Stimulated activated CD4-positive, alpha-beta T cell treated with anti-CD3 and anti-CD28 coated beads, Interleukin-15, amount 100 ng/mL, for 48 hours (primary cell): Measurements from ENCODE around the gene SCARF1.

Experiments
- DNase-seq, 2 donors: peaks; one replicate each; pipeline ENCODE4 v3.0.0-alpha.2; 2020; ENCODE audit warnings: low read depth in 2 of 2

Gene SCARF1

GRCh38 chr17:1629504-1630310 lies 15.8 kb downstream of the SCARF1 start:
- peak; percentile 68 to 82 for DNase-seq

- peak; percentile 81 for DNase-seq
Observed at GRCh38 chr17:1628856-1629503, 16.6 kb downstream of the SCARF1 start.

GRCh38 chr17:1627982-1628855 lies 17.3 kb downstream of the SCARF1 start, which contains the start of gene SLC43A2:
SLC43A2 (minus strand) TSS chr17:1628834; CDS start chr17:1627874, 960 bp downstream.
- DNase-seq = peak in 1 of 2 donors; percentile 65

GRCh38 chr17:1627182-1627981 lies 18.1 kb downstream of the SCARF1 start:
- no peak for DNase-seq

GRCh38 chr17:1626333-1626732 lies 19.2 kb downstream of the SCARF1 start:
- DNase-seq = no peak

- no peak for DNase-seq
Observed at GRCh38 chr17:1625581-1625980, 20.0 kb downstream of the SCARF1 start.

- DNase-seq = no peak
Observed at GRCh38 chr17:1625053-1625452, 20.5 kb downstream of the SCARF1 start.

- no peak for DNase-seq
Observed at GRCh38 chr17:1624650-1625049, 20.9 kb downstream of the SCARF1 start.

GRCh38 chr17:1623057-1623630 lies 22.4 kb downstream of the SCARF1 start:
- DNase-seq = no peak

GRCh38 chr17:1621273-1621954 lies 24.1 kb downstream of the SCARF1 start:
- no peak for DNase-seq

GRCh38 chr17:1620486-1620885 lies 25.0 kb downstream of the SCARF1 start:
- no peak for DNase-seq

- no peak for DNase-seq
Observed at GRCh38 chr17:1617620-1618174, 27.8 kb downstream of the SCARF1 start.

- DNase-seq = no peak
Observed at GRCh38 chr17:1616101-1616500, 29.4 kb downstream of the SCARF1 start.

GRCh38 chr17:1612400-1612799 lies 33.1 kb downstream of the SCARF1 start:
- DNase-seq = no peak

GRCh38 chr17:1611715-1612114 lies 33.8 kb downstream of the SCARF1 start:
- DNase-seq = no peak

- no peak for DNase-seq
Observed at GRCh38 chr17:1608676-1609075, 36.9 kb downstream of the SCARF1 start.

- DNase-seq = no peak
Observed at GRCh38 chr17:1607971-1608320, 37.6 kb downstream of the SCARF1 start.

GRCh38 chr17:1606352-1606985 lies 39.1 kb downstream of the SCARF1 start:
- no peak for DNase-seq

- no peak for DNase-seq
Observed at GRCh38 chr17:1605681-1606351, 39.7 kb downstream of the SCARF1 start.
